Loucy (cell line): Measurements from ENCODE around the gene PDGFA.

ENCODE experiments used
- EZH2phosphoT487 ChIP-seq: fragments of 200-600 bp; IDR thresholded peaks from 2 replicates; pipeline ENCODE4 v1.6.1; 2018; ENCODE audit warnings: antibody characterized with exemption, mild to moderate bottlenecking, moderate library complexity, borderline replicate concordance
- TF ChIP-seq, protein P1 (sequence below): fragments of 200-600 bp; sonication (generic); conservative IDR thresholded peaks from 2 replicates; pipeline ENCODE4 v1.5.1; 2014; ENCODE audit warnings: mild to moderate bottlenecking, antibody characterized with exemption, low read length

DNA sequence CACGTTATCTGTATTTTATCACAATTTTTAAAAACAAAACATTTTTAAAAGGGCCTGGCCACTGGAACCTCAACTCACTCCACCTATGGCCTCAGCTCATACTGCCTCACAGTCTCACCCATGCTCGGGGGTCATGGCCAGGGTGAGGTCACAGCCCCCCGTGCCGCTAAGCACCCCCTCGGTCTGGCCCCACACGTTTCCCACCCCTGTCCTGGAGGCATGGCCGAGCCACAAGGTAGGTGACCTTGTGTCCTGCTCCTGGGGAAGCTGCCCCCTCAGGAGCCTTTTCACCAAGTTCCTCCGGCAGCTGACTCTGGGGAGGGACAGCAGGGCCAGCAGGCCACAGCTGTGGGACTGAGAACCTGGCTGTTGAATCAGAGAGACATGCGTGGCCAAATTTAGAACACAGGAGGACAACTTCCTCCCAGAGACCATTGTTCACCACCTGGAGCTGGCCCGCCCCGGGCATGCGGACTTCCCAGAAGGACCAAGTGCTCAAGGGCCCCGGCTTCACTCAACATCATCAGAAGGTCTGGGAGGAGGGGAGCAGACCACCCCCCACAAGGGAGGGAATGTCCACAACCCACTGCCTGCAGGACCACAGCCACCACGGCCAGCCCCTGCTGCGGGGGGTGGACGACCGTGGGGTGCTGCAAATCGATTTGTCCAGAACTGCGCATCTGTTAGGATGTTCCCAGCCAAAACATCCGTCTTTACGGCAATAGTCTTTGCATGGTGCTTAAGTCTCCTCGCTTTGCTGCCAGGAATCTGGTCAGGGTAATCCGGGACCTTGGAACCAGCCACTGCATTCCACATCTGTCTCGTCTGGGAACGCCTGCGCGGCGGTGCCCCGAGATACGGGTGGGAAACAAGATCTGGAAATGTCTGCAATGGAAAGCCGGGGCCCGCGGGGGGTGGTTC lies 48.6 kb upstream of the PDGFA start:
- TF ChIP-seq EZH2phosphoT487 = no peak
- TF ChIP-seq, protein P1, sequence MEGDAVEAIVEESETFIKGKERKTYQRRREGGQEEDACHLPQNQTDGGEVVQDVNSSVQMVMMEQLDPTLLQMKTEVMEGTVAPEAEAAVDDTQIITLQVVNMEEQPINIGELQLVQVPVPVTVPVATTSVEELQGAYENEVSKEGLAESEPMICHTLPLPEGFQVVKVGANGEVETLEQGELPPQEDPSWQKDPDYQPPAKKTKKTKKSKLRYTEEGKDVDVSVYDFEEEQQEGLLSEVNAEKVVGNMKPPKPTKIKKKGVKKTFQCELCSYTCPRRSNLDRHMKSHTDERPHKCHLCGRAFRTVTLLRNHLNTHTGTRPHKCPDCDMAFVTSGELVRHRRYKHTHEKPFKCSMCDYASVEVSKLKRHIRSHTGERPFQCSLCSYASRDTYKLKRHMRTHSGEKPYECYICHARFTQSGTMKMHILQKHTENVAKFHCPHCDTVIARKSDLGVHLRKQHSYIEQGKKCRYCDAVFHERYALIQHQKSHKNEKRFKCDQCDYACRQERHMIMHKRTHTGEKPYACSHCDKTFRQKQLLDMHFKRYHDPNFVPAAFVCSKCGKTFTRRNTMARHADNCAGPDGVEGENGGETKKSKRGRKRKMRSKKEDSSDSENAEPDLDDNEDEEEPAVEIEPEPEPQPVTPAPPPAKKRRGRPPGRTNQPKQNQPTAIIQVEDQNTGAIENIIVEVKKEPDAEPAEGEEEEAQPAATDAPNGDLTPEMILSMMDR = no peak
